Measurements from ENCODE around the gene EDN3.

- TF ChIP-seq CTCF (IDR thresholded peaks at IDR 0.05), result no peak
- TF ChIP-seq POLR2AphosphoS5 (IDR thresholded peaks at IDR 0.05), result no peak
- TF ChIP-seq EP300 (IDR thresholded peaks at IDR 0.05), result no peak
- no peak for TF ChIP-seq POLR2A (IDR thresholded peaks at IDR 0.05; ENCODE audit: low read depth)
Measured at GRCh38 chr20:59374261-59374660, 73.8 kb downstream of the EDN3 start.
